Measurements from ENCODE around the gene TBL1Y. TPM values are rescaled to one million over a fixed set of nuclear protein-coding genes. Genes with fewer than 3 reads are reported as not detected.

TBL1Y gene
- total RNA-seq, 1 donor from 2014 or later, result 0.52 TPM

DNA sequence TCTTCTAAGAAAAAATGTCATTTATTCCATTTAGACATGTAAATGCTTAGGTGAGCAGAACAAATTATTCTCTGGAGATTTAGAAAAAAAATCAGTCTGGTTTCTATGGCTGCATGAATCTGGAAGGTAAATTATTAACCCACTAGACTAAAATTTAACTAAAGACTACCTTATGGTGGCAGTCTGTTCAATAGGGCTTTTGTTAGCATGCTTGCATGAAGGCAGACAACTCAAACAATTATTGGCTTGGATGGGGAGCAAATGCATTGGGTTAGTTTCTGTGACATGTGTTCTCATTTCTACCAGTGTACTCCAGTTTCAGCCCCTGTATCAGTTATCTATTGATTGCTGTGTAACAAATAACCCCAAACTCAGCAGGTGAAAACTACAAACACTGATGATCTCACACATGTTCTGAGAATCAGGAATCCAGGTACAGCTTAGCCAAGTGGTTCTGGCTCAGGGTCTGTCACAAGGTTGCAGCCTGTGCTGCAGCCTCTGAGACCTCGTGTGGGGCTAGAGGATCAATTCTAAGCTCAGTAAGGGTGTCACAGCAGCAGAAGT, 87.1 kb downstream of the TBL1Y start:
- Histone ChIP-seq H3K27me3 (ENCODE audit: control insufficient read depth in 3 of 3, insufficient read depth in 3 of 3, low read length in 3 of 3) (no peaks in the 10 kb centered on the region), H3K9ac (ENCODE audit: low read depth in 1 of 3, low read length in 3 of 3) (no peak overlapping the region), H3K4me1 (ENCODE audit: control insufficient read depth in 3 of 3, insufficient read depth in 3 of 3, low read length in 3 of 3) (peaks cover 0 to 2% (median 0%) of the 10 kb centered on the region in 3 donors)

GRCh38 chrY:6999905-7000304, 89.4 kb downstream of the TBL1Y start:
- Histone ChIP-seq H3K9me3 (ENCODE audit: control insufficient read depth in 3 of 3, low read length in 3 of 3) (no peaks in the 10 kb centered on the region), H3K9ac (ENCODE audit: low read depth in 1 of 3, low read length in 3 of 3) (no peak overlapping the region), H3K4me1 (ENCODE audit: control insufficient read depth in 3 of 3, insufficient read depth in 3 of 3, low read length in 3 of 3) (peaks cover 0 to 2% (median 0%) of the 10 kb centered on the region in 3 donors), H3K4me3 (ENCODE audit: low read length in 3 of 3) (no peak overlapping the region), H3K27me3 (ENCODE audit: control insufficient read depth in 3 of 3, insufficient read depth in 3 of 3, low read length in 3 of 3) (no peaks in the 10 kb centered on the region), H3K27ac (ENCODE audit: low read depth, low read length) (no peak overlapping the region), H3K36me3 (ENCODE audit: control insufficient read depth in 3 of 3, insufficient read depth in 3 of 3, low read length in 3 of 3) (no peaks in the 10 kb centered on the region)

More for the DNA sequence above, 87.1 kb downstream of the TBL1Y start:
- H3K4me3 ChIP-seq (ENCODE audit: low read length in 3 of 3), result no peak overlapping the region
- no peaks in the 10 kb centered on the region for H3K36me3 ChIP-seq (ENCODE audit: control insufficient read depth in 3 of 3, insufficient read depth in 3 of 3, low read length in 3 of 3)
- H3K9me3 ChIP-seq (ENCODE audit: control insufficient read depth in 3 of 3, low read length in 3 of 3), result no peaks in the 10 kb centered on the region
- H3K27ac ChIP-seq (ENCODE audit: low read depth, low read length), result no peak overlapping the region

GRCh38 chrY:7002581-7002980, 92.1 kb downstream of the TBL1Y start:
- Histone ChIP-seq H3K9ac (ENCODE audit: low read depth in 1 of 3, low read length in 3 of 3) (no peak overlapping the region), H3K9me3 (ENCODE audit: control insufficient read depth in 3 of 3, low read length in 3 of 3) (no peaks in the 10 kb centered on the region), H3K27ac (ENCODE audit: low read depth, low read length) (no peak overlapping the region), H3K27me3 (ENCODE audit: control insufficient read depth in 3 of 3, insufficient read depth in 3 of 3, low read length in 3 of 3) (no peaks in the 10 kb centered on the region), H3K36me3 (ENCODE audit: control insufficient read depth in 3 of 3, insufficient read depth in 3 of 3, low read length in 3 of 3) (no peaks in the 10 kb centered on the region), H3K4me1 (ENCODE audit: control insufficient read depth in 3 of 3, insufficient read depth in 3 of 3, low read length in 3 of 3) (no peaks in the 10 kb centered on the region), H3K4me3 (ENCODE audit: low read length in 3 of 3) (no peak overlapping the region)

DNA sequence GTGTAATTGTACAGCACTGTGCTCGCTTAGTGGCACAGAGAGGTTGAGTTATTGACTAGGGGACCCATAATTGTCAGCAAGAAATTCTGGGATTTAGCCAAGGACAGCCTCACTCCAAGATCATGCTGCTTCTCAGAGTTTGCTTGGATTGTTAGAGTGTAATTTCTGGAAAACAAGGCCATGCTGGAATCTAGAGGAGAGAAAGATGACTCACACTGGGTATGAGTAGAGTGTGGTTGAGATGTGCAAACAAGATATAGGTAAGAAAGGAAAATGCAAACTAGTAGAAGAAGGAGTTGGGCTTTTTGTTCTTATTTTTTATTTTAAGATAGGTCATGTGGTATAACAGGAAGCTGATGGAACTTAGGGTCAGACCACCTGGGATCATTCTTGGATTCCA, 97.4 kb downstream of the TBL1Y start:
- Histone ChIP-seq H3K9me3 (ENCODE audit: control insufficient read depth in 3 of 3, low read length in 3 of 3) (no peaks in the 10 kb centered on the region), H3K36me3 (ENCODE audit: control insufficient read depth in 3 of 3, insufficient read depth in 3 of 3, low read length in 3 of 3) (no peaks in the 10 kb centered on the region), H3K9ac (ENCODE audit: low read depth in 1 of 3, low read length in 3 of 3) (no peak overlapping the region), H3K27me3 (ENCODE audit: control insufficient read depth in 3 of 3, insufficient read depth in 3 of 3, low read length in 3 of 3) (no peaks in the 10 kb centered on the region), H3K4me3 (ENCODE audit: low read length in 3 of 3) (no peak overlapping the region), H3K27ac (ENCODE audit: low read depth, low read length) (no peak overlapping the region), H3K4me1 (ENCODE audit: control insufficient read depth in 3 of 3, insufficient read depth in 3 of 3, low read length in 3 of 3) (no peaks in the 10 kb centered on the region)

DNA sequence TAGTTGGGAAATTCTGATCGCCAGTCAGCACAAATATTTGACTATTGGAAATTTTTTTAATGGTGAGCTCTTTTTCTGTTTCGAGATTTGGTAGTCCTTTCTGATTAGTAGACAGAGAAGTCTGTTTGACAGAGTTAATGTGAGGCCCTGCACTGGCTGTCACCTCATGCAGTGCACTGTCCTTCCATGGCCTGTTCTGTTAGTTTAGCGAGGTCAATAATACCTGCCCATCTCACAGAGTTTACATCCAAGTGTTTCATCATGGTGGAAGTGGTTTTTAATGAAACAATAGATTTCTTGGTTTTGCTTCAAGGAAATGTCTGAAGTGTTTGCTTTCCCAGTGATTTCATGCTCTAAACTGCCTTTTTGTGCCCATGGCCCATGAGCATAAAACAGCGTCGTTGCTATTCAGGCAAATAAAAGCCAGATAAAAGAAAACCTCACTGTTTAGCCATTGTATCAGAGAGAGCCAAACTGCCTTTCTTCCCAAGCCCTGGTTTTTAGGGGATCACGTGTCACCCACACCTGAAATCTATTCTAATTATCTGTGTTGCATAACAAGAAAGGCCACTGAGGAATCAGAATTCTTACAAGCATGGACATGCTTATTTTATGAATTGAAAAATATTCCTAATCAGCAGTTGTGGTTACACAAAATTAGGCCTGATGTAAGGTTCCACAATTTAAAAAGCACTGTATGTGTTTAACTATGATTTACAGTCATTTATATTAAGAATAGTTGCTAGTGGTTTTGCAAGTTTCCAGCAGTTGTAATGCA, 98.3 kb downstream of the TBL1Y start:
- Histone ChIP-seq H3K9me3 (ENCODE audit: control insufficient read depth in 3 of 3, low read length in 3 of 3) (no peaks in the 10 kb centered on the region), H3K27me3 (ENCODE audit: control insufficient read depth in 3 of 3, insufficient read depth in 3 of 3, low read length in 3 of 3) (no peaks in the 10 kb centered on the region), H3K36me3 (ENCODE audit: control insufficient read depth in 3 of 3, insufficient read depth in 3 of 3, low read length in 3 of 3) (no peaks in the 10 kb centered on the region), H3K27ac (ENCODE audit: low read depth, low read length) (no peak overlapping the region), H3K4me3 (ENCODE audit: low read length in 3 of 3) (no peak overlapping the region), H3K4me1 (ENCODE audit: control insufficient read depth in 3 of 3, insufficient read depth in 3 of 3, low read length in 3 of 3) (no peaks in the 10 kb centered on the region), H3K9ac (ENCODE audit: low read depth in 1 of 3, low read length in 3 of 3) (no peak overlapping the region)

GRCh38 chrY:7013051-7013450, 102.6 kb downstream of the TBL1Y start:
- Histone ChIP-seq H3K4me3 (ENCODE audit: low read length in 3 of 3) (no peak overlapping the region), H3K27ac (ENCODE audit: low read depth, low read length) (no peak overlapping the region), H3K36me3 (ENCODE audit: control insufficient read depth in 3 of 3, insufficient read depth in 3 of 3, low read length in 3 of 3) (no peaks in the 10 kb centered on the region), H3K9me3 (ENCODE audit: control insufficient read depth in 3 of 3, low read length in 3 of 3) (no peaks in the 10 kb centered on the region), H3K9ac (ENCODE audit: low read depth in 1 of 3, low read length in 3 of 3) (no peak overlapping the region), H3K4me1 (ENCODE audit: control insufficient read depth in 3 of 3, insufficient read depth in 3 of 3, low read length in 3 of 3) (no peaks in the 10 kb centered on the region), H3K27me3 (ENCODE audit: control insufficient read depth in 3 of 3, insufficient read depth in 3 of 3, low read length in 3 of 3) (no peaks in the 10 kb centered on the region)

DNA sequence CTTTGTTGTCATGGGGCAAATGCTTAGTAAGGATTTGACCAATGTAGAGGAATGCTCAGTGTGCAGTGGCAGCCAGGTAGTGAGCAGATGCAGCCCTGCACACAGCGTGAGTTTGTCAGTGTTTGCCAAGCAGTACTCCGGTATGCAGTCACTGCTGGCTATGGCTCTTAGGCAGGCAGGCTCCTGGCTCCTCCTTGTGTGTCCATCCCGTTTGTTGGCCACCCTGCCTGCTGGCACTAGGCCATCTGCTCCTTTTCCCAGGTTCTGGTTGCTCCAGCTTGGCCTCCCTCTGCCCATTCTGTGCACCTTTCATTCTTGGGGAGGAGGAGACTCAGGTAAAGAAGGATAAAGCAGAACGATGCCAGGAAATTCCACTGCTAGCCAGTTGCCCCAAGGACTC, 106.0 kb downstream of the TBL1Y start:
- Histone ChIP-seq H3K9ac (ENCODE audit: low read depth in 1 of 3, low read length in 3 of 3) (no peak overlapping the region), H3K4me3 (ENCODE audit: low read length in 3 of 3) (no peak overlapping the region), H3K27ac (ENCODE audit: low read depth, low read length) (no peak overlapping the region), H3K4me1 (ENCODE audit: control insufficient read depth in 3 of 3, insufficient read depth in 3 of 3, low read length in 3 of 3) (no peaks in the 10 kb centered on the region), H3K9me3 (ENCODE audit: control insufficient read depth in 3 of 3, low read length in 3 of 3) (no peaks in the 10 kb centered on the region), H3K36me3 (ENCODE audit: control insufficient read depth in 3 of 3, insufficient read depth in 3 of 3, low read length in 3 of 3) (no peaks in the 10 kb centered on the region), H3K27me3 (ENCODE audit: control insufficient read depth in 3 of 3, insufficient read depth in 3 of 3, low read length in 3 of 3) (no peaks in the 10 kb centered on the region)

DNA sequence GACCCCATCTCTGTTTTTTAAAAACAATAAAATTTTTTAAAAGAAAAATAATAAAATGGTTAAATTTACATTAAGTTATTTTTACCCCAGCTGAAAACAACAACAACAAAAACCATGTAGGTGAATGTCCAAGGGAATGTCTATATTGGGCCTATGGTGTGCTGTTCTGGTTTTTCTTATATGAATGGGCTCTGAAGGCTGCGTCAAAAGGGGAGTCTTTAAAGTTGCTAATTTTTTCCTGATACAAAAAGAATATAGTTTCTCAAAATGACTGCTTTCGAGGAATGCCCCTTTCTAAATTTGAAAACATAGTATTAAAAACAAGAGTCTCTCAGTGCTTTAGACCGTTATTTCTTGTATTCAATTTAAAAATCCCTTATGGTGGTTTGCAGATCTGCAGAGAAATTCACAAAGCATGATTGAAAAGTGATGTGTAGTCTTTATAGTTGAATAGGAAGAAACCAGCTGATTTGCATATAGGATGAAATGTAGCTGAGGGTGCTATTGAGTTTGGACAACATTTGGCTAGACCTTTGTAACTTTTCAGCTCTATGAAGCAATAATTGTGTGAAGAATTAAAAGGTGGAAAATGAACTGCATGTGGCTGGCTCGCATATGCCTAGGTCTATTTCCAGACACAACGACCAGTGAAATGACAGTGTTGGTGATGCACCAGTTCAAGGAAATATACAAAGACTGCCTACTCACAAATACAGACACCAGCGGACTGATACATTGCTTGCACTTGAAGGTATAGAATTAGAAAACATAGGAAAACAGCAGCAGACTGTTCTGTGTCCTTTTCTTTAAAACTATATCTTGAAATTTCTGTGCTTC, 107.0 kb downstream of the TBL1Y start:
- H3K36me3 ChIP-seq (ENCODE audit: control insufficient read depth in 3 of 3, insufficient read depth in 3 of 3, low read length in 3 of 3), result no peaks in the 10 kb centered on the region

DNA sequence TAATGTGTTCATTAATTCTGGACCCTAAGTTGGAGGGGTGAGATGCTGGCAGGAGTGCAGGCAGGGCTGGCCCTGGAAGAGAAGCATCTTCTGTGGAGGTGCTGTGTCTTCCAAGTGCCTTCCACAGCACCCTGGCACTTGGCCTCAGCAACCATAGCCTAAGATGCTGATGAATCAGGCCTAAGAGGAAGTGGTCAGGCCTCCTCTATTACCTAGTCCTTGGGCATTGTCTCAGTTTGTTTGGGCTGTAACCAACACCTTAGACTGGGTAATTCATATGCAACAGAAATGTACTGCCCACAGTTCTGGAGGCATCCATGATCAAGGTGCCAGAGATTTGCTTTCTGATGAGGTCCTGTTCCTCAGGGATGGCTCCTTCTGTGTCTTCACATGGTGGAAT, 128.5 kb downstream of the TBL1Y start:
- H3K9me3 ChIP-seq (ENCODE audit: control insufficient read depth in 3 of 3, low read length in 3 of 3), result no peaks in the 10 kb centered on the region
- no peaks in the 10 kb centered on the region for H3K4me1 ChIP-seq (ENCODE audit: control insufficient read depth in 3 of 3, insufficient read depth in 3 of 3, low read length in 3 of 3)
- H3K27ac ChIP-seq (ENCODE audit: low read depth, low read length), result no peak overlapping the region
- no peaks in the 10 kb centered on the region for H3K36me3 ChIP-seq (ENCODE audit: control insufficient read depth in 3 of 3, insufficient read depth in 3 of 3, low read length in 3 of 3)
- no peak overlapping the region for H3K9ac ChIP-seq (ENCODE audit: low read depth in 1 of 3, low read length in 3 of 3)
- no peak overlapping the region for H3K4me3 ChIP-seq (ENCODE audit: low read length in 3 of 3)
- H3K27me3 ChIP-seq (ENCODE audit: control insufficient read depth in 3 of 3, insufficient read depth in 3 of 3, low read length in 3 of 3), result no peaks in the 10 kb centered on the region

More for the DNA sequence above, 107.0 kb downstream of the TBL1Y start:
- no peaks in the 10 kb centered on the region for H3K27me3 ChIP-seq (ENCODE audit: control insufficient read depth in 3 of 3, insufficient read depth in 3 of 3, low read length in 3 of 3)
- H3K4me1 ChIP-seq (ENCODE audit: control insufficient read depth in 3 of 3, insufficient read depth in 3 of 3, low read length in 3 of 3), result no peaks in the 10 kb centered on the region
- no peak overlapping the region for H3K27ac ChIP-seq (ENCODE audit: low read depth, low read length)
- no peaks in the 10 kb centered on the region for H3K9me3 ChIP-seq (ENCODE audit: control insufficient read depth in 3 of 3, low read length in 3 of 3)
- no peak overlapping the region for H3K4me3 ChIP-seq (ENCODE audit: low read length in 3 of 3)
- H3K9ac ChIP-seq (ENCODE audit: low read depth in 1 of 3, low read length in 3 of 3), result no peak overlapping the region

GRCh38 chrY:7040662-7041061, 130.2 kb downstream of the TBL1Y start:
- Histone ChIP-seq H3K4me1 (ENCODE audit: control insufficient read depth in 3 of 3, insufficient read depth in 3 of 3, low read length in 3 of 3) (no peaks in the 10 kb centered on the region), H3K27ac (ENCODE audit: low read depth, low read length) (no peak overlapping the region), H3K36me3 (ENCODE audit: control insufficient read depth in 3 of 3, insufficient read depth in 3 of 3, low read length in 3 of 3) (no peaks in the 10 kb centered on the region), H3K9me3 (ENCODE audit: control insufficient read depth in 3 of 3, low read length in 3 of 3) (no peaks in the 10 kb centered on the region), H3K27me3 (ENCODE audit: control insufficient read depth in 3 of 3, insufficient read depth in 3 of 3, low read length in 3 of 3) (no peaks in the 10 kb centered on the region), H3K9ac (ENCODE audit: low read depth in 1 of 3, low read length in 3 of 3) (no peak overlapping the region), H3K4me3 (ENCODE audit: low read length in 3 of 3) (no peak overlapping the region)
